ENCODE measurements around the gene ADAMTS16.

The ADAMTS16 gene

DNA sequence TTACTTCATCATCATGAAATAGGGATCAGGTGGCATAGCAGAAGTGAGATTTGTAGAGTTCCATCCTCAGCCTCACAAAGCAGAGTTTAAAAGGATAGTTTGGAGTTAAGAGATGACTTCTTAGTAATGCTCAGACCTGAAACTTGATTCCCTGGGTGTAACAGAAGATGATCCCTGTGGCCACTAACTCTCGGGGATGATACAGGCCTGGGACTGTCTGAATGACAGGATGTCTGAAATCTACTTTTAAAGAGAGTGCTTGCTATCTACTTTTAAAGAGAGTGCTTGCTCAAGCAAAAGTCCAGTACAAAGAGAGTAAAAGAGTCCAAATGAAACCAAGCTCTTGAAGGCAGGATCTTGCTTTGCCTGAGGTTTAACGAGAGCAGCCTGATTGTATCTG, 14.6 kb downstream of the ADAMTS16 start:
- H3K4me3 ChIP-seq (ENCODE audit: low read depth, low read length) = no peak overlapping the region
- TF ChIP-seq, protein P1, sequence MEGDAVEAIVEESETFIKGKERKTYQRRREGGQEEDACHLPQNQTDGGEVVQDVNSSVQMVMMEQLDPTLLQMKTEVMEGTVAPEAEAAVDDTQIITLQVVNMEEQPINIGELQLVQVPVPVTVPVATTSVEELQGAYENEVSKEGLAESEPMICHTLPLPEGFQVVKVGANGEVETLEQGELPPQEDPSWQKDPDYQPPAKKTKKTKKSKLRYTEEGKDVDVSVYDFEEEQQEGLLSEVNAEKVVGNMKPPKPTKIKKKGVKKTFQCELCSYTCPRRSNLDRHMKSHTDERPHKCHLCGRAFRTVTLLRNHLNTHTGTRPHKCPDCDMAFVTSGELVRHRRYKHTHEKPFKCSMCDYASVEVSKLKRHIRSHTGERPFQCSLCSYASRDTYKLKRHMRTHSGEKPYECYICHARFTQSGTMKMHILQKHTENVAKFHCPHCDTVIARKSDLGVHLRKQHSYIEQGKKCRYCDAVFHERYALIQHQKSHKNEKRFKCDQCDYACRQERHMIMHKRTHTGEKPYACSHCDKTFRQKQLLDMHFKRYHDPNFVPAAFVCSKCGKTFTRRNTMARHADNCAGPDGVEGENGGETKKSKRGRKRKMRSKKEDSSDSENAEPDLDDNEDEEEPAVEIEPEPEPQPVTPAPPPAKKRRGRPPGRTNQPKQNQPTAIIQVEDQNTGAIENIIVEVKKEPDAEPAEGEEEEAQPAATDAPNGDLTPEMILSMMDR (IDR thresholded peaks at IDR 0.05; ENCODE audit: low read depth, low read length) = no peak
- in situ Hi-C loops (cut with HindIII; ENCODE audit: low sequenced_read_pairs) = no loop called here
- no peak for DNase-seq (ENCODE audit: low read depth, low spot score)

DNA sequence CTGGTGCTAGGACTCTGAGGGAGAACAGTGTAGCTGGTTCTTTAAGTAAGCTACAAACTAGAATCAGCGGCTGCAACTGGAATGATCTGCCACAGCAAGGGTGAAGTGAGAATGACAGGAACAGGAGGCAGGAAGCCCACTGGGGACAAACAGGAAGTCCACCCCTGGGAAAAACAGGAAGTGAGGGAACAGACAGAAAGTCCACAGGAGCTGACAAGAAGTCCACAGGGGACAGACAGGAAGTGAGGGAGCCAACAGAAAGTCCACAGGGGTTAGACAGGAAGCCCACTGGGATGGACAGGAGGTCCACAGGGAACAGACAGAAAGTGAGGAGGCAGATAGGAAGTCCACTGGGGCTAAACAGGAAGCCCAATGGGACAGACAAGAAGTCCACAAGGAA, 15.5 kb downstream of the ADAMTS16 start:
- DNase-seq (ENCODE audit: low read depth, low spot score) = no peak
- TF ChIP-seq, protein P1 (IDR thresholded peaks at IDR 0.05; ENCODE audit: low read depth, low read length) = no peak
- in situ Hi-C loops (cut with HindIII; ENCODE audit: low sequenced_read_pairs) = no loop called here
- no peak overlapping the region for H3K4me3 ChIP-seq (ENCODE audit: low read depth, low read length)

DNA sequence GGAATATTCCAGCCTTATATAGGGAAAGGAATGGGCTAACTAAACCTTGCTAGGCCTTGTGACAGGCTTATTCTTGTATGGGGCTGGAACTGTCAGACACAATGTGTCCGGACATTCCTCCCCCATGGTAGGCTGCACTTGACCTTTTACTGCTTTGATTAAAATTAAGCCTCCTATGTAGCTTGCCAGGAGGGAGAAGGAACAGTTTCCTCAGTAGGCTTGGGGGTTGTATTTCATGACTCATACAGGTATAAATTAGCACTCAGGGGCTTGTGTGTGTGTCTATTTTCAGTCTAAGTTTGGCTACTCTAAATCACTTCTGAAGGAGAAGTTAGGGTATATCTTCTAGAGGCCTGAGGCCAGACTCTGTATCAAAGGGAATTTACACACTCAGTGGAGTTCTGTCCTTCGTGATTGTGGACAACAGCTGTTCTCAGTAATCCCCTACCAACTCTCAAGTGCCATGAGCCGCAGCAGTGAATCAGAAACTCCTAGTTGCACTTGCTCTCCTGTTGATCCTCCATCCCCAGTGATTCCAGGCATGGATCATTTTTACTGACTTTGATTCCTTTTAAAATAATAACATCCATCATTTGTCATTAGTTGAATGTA, 16.4 kb downstream of the ADAMTS16 start:
- H3K4me3 ChIP-seq (ENCODE audit: low read depth, low read length) = no peak overlapping the region
- TF ChIP-seq, protein P1 (IDR thresholded peaks at IDR 0.05; ENCODE audit: low read depth, low read length) = no peak
- in situ Hi-C loops (cut with HindIII; ENCODE audit: low sequenced_read_pairs) = no loop called here
- no peak for DNase-seq (ENCODE audit: low read depth, low spot score)

DNA sequence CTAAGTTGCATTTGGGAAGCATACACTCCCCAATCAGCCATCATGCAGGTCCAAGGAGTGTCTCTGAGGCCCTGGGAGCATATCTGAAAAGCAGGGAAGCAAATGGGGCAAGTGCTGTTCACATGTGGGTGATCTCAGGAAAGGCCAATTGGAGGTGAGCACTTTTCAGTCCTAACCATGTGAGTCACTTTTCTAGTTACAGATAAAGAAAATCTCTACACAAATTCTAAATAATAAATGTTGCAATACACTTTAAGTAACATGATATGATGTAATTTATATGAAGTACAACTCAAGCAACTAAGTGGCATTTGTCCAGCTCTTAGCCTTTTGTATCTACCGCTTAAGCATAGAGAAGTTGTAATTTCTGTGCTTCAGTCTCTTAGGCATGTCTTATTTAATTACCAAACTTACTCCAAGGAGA, 18.4 kb downstream of the ADAMTS16 start:
- no peak for DNase-seq (ENCODE audit: low read depth, low spot score)
- TF ChIP-seq, protein P1 (IDR thresholded peaks at IDR 0.05; ENCODE audit: low read depth, low read length) = no peak
- H3K4me3 ChIP-seq (ENCODE audit: low read depth, low read length) = no peak overlapping the region
- in situ Hi-C loops (cut with HindIII; ENCODE audit: low sequenced_read_pairs) = no loop called here

DNA sequence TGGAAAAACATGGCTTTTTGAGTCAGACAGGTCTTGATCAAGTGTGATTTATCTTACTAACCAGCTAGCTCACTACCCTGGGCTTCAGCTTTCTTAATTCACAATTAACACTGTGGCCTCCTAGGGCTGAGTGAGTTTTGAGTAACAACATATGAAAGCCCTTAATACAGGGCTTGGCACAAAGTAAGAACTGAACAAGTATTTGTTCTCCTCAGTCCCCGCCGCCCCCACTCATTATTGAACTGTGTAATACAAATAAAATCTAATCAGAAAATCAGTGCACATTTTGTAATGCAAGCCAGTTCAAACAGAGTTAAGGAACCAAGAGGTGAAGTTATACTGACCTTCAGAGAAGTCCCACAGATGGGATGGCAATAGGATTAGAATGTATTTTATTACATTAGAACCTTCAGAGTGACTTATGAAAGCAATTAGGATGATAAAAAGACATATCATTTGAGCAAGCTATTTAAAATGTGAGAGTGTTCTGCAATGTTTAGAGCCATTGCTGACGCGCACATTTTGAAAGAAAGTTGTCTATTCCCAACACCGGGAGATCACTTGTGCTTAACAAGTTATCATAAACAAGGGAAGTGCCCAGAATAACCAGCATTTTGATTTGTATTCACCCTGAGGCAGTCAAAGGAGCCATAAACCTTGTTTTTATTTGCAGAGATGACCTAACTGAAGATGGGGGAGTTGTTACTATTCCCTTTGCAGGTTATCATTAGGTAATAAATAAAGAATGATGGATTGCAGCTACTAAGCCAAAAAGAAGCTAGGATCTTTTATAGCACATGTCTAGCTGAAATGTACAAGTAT, 19.4 kb downstream of the ADAMTS16 start:
- in situ Hi-C loops (cut with HindIII; ENCODE audit: low sequenced_read_pairs) = no loop called here
- TF ChIP-seq, protein P1 (IDR thresholded peaks at IDR 0.05; ENCODE audit: low read depth, low read length) = no peak
- H3K4me3 ChIP-seq (ENCODE audit: low read depth, low read length) = no peak overlapping the region
- no peak for DNase-seq (ENCODE audit: low read depth, low spot score)

DNA sequence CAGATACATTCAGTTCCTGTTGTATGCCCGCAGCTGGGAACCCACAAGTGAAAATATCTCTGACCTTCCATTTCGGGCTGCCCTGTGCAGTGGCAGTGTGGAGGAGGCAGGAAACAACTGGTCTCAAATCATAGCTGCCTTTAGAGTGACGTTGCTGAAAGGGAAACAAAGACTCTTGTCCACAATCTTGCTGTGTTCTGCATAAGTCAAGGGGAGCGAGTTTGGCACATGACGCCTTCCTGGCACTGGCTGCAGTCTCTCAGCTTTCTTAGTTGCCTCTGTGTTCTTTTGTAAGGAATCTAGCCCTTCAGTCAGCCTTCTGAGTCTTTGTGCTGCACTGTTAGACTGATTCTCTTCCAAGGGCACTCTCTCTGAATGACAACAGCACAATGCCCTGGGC, 24.0 kb downstream of the ADAMTS16 start:
- no peak overlapping the region for H3K4me3 ChIP-seq (ENCODE audit: low read depth, low read length)
- in situ Hi-C loops (cut with HindIII; ENCODE audit: low sequenced_read_pairs) = no loop called here
- peak; percentile 47 for DNase-seq (ENCODE audit: low read depth, low spot score)
- TF ChIP-seq, protein P1 (IDR thresholded peaks at IDR 0.05; ENCODE audit: low read depth, low read length) = no peak
